ENCODE measurements around the gene FBXL20. TPM values are rescaled to one million over a fixed set of nuclear protein-coding genes. Genes with fewer than 3 reads are reported as not detected.
A peak's percentile ranks its signal among the peaks of the same experiment; 100 is the strongest.
"Not testable (repeated sequence)": the region's sequence is repeated elsewhere in the genome, so short reads cannot be mapped to it uniquely, and the experiment has no call there.

Gene FBXL20
- total and polyA plus RNA-seq, 5 donors: 4.0 to 12.4 (median 9.6) TPM

DNA sequence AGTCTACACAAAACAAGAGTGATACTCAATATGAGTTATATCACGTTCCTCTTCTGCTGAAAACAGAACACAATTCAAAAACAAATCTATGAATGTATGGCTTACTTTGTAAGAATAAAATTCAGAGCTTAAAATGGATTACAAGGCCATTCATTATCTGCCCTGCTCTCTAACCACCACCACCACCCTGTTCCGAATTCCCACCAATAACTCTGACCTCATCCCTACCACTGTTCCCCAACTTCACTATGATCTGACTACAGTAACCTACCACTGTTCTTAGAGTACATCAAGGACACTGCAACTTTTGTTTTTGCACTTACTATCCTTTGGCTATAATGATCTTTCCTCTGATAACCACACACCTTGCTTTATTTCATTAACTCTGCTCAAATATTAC lies 21.3 kb downstream of the FBXL20 start:
- 86% methylated on average over 2 of the region's 2 CpGs for WGBS

DNA sequence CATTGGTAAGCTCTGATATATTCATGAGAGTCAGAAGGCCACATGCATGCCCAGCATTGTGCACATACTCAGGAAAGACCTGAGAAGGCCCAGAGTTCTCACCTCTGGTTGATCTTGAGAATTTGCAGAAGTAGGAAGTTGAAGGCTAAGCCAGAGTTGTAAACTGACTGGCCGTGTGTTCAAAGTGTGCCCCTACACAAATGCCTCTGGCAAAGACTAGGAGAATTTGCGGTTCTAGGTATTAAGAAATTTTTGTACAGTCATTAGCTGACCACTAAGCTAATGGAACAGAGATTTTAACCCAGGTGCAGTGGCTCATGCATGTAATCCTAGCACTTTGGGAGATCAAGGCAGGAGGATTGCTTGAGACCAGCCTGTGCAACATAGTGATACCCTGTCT lies 25.0 kb downstream of the FBXL20 start:
- Histone ChIP-seq H3K4me3 (ENCODE audit: low read length) (no peak overlapping the region), H3K27me3 (ENCODE audit: control insufficient read depth, insufficient read depth) (no peaks in the 10 kb centered on the region), H3K9me3 (ENCODE audit: control insufficient read depth, low read length) (no peaks in the 10 kb centered on the region), H3K27ac (ENCODE audit: low read length) (no peak overlapping the region), H3K4me1 (ENCODE audit: control insufficient read depth, insufficient read depth, low read length) (peaks cover 1% of the 10 kb centered on the region)
- ATAC-seq (no peak), DNase-seq (no peak)
- intact Hi-C loops (cut with DNase I): no loop called here
- 84% methylated on average over 2 of the region's 2 CpGs for WGBS

More for the DNA sequence above, 21.3 kb downstream of the FBXL20 start:
- ATAC-seq (no peak), DNase-seq (no peak)
- H3K4me3 ChIP-seq (ENCODE audit: low read length): no peak overlapping the region
- intact Hi-C loops (cut with DNase I): no loop called here
- H3K9me3 ChIP-seq (ENCODE audit: control insufficient read depth, low read length): no peaks in the 10 kb centered on the region
- no peak overlapping the region for H3K27ac ChIP-seq (ENCODE audit: low read length)
- no peaks in the 10 kb centered on the region for H3K27me3 ChIP-seq (ENCODE audit: control insufficient read depth, insufficient read depth)
- peaks cover 1% of the 10 kb centered on the region for H3K4me1 ChIP-seq (ENCODE audit: control insufficient read depth, insufficient read depth, low read length)

- DNase-seq; H3K4me3 ChIP-seq (ENCODE audit: low read length); ATAC-seq; H3K27ac ChIP-seq (ENCODE audit: low read length); H3K27me3 ChIP-seq (ENCODE audit: control insufficient read depth, insufficient read depth); intact Hi-C loops (cut with DNase I); H3K9me3 ChIP-seq (ENCODE audit: control insufficient read depth, low read length); H3K4me1 ChIP-seq (ENCODE audit: control insufficient read depth, insufficient read depth, low read length): not testable (repeated sequence)
- WGBS: 97% methylated on average over 4 of the region's 4 CpGs
Observed at GRCh38 chr17:39367805-39368204, 33.6 kb downstream of the FBXL20 start.

- no peak for DNase-seq
- 53% methylated on average over 5 of the region's 5 CpGs for WGBS
- no peaks in the 10 kb centered on the region for H3K27me3 ChIP-seq (ENCODE audit: control insufficient read depth, insufficient read depth)
- peak overlapping the region; percentile 28 for H3K4me3 ChIP-seq (ENCODE audit: low read length)
- intact Hi-C loops (cut with DNase I): no loop called here
- ATAC-seq: peak in 1 of 2 donors; percentile 25
- peaks cover 3% of the 10 kb centered on the region for H3K4me1 ChIP-seq (ENCODE audit: control insufficient read depth, insufficient read depth, low read length)
- no peak overlapping the region for H3K27ac ChIP-seq (ENCODE audit: low read length)
- H3K9me3 ChIP-seq (ENCODE audit: control insufficient read depth, low read length): no peaks in the 10 kb centered on the region
Observed at GRCh38 chr17:39365872-39366271, 35.6 kb downstream of the FBXL20 start.

DNA sequence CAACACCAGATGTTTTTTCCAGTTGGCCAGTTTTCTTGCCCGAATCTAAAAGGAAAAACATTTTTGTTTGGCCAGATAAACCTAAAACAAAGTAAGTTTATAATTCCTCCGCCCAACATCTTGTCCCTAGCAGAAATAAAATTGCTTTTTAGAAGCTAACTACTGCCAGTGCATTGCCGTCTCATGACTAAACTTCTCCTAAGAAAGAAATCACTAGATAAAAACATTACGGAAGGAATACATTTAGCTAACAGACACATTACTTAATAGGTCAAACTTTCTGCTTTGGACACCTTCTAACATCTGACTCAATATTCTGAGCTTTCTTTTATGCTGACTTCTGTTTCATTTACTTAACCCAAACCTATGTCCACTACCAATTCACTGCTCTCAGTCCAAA lies 36.2 kb downstream of the FBXL20 start:
- peaks cover 3% of the 10 kb centered on the region for H3K4me1 ChIP-seq (ENCODE audit: control insufficient read depth, insufficient read depth, low read length)
- intact Hi-C loops (cut with DNase I): no loop called here
- 40% methylated on average over 4 of the region's 4 CpGs for WGBS

DNA sequence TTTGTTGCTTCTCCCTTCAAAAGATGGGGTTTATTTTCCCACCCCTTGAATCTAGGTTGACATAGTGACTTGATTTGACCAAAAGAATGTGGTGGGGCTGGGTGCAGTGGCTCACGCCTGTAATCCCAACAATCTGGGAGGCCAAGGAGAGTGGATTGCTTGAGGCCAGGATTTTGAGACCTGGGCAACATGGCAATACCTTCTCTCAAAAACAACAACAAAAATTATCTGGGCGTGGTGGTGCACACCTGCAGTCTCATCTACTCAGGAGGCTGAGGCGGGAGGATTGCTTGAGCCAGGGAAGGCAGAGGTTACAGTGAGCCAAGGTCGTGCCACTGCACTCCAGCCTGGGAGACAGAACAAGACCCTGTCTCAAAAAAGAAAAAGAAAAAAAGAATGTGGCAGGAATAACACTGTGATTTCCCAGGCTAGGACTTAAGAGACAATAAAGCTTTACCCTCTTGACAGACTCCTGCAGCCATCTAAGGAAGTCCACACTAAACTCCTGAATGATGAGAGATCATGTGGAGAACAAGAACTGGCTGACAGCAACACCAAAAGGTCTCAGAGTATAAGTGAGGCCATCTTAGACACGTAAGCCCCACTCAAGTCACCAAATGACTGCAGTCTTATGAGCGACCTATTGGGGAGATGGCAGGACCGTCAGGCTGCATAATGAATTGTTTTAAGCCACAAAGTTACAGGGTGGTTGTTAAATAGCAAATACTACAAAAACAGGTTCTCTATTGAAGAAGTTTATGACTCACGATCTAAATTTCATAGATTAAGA lies 37.0 kb downstream of the FBXL20 start:
- H3K27me3 ChIP-seq (ENCODE audit: control insufficient read depth, insufficient read depth): no peaks in the 10 kb centered on the region
- H3K4me3 ChIP-seq (ENCODE audit: low read length): no peak overlapping the region
- 75% methylated on average over 8 of the region's 8 CpGs for WGBS
- H3K27ac ChIP-seq (ENCODE audit: low read length): peak overlapping the region; percentile 51
- DNase-seq: no peak
- H3K4me1 ChIP-seq (ENCODE audit: control insufficient read depth, insufficient read depth, low read length): peaks cover 3% of the 10 kb centered on the region
- H3K9me3 ChIP-seq (ENCODE audit: control insufficient read depth, low read length): no peaks in the 10 kb centered on the region
- ATAC-seq: peak; percentile 29 to 55
- intact Hi-C loops (cut with DNase I): no loop called here

More for the DNA sequence above, 36.2 kb downstream of the FBXL20 start:
- H3K4me3 ChIP-seq (ENCODE audit: low read length): peak overlapping the region; percentile 28
- H3K27ac ChIP-seq (ENCODE audit: low read length): no peak overlapping the region
- ATAC-seq: peak; percentile 67 to 76
- H3K27me3 ChIP-seq (ENCODE audit: control insufficient read depth, insufficient read depth): no peaks in the 10 kb centered on the region
- DNase-seq: no peak
- H3K9me3 ChIP-seq (ENCODE audit: control insufficient read depth, low read length): no peaks in the 10 kb centered on the region

DNA sequence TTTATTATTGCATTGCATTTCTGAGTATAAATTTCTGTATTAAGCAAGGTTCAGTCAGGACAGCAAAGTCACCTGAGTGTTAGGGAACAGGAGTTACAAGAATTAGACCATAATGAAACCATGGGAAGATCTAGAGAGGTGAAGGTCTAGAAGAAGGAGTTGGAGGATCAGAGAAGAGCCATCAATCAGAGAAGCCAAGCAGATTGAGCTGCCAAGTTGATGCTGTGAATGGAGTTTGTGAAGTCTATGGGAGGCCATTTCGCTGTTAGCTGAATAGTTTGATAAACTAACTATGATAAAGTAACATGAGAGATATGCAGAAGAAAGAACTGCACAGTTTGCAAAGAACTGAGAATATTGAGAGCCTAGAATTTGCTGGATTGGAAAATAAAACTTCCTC lies 40.4 kb downstream of the FBXL20 start:
- DNase-seq (no peak), ATAC-seq (no peak)
- 52% methylated on average over 1 of the region's 1 CpG for WGBS
- peaks cover 3% of the 10 kb centered on the region for H3K4me1 ChIP-seq (ENCODE audit: control insufficient read depth, insufficient read depth, low read length)
- intact Hi-C loops (cut with DNase I): no loop called here
- H3K27me3 ChIP-seq (ENCODE audit: control insufficient read depth, insufficient read depth): no peaks in the 10 kb centered on the region
- no peaks in the 10 kb centered on the region for H3K9me3 ChIP-seq (ENCODE audit: control insufficient read depth, low read length)
- H3K4me3 ChIP-seq (ENCODE audit: low read length): no peak overlapping the region
- no peak overlapping the region for H3K27ac ChIP-seq (ENCODE audit: low read length)

DNA sequence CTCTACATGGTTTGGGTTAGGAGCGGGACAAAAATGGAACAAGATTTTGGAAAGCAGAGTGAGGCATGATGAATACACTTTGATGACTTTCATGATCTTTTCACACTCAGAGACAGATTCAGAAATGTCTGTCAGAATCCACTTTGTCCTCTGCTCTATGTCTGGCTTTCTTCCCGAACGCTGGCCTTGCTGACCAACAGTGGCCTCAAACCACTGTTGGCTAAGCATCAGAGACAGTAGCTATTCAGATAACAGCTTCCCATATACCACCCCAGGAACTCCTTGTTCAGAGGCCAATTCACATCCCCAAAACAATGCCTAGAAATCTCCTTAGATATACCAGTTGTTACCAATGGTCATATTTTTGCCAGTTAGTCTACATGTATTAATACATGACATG lies 40.9 kb downstream of the FBXL20 start:
- no peak for DNase-seq
- intact Hi-C loops (cut with DNase I): no loop called here
- WGBS: 41% methylated on average over 3 of the region's 3 CpGs
- Histone ChIP-seq H3K27me3 (ENCODE audit: control insufficient read depth, insufficient read depth) (no peaks in the 10 kb centered on the region), H3K4me1 (ENCODE audit: control insufficient read depth, insufficient read depth, low read length) (peaks cover 3% of the 10 kb centered on the region), H3K27ac (ENCODE audit: low read length) (no peak overlapping the region), H3K4me3 (ENCODE audit: low read length) (no peak overlapping the region), H3K9me3 (ENCODE audit: control insufficient read depth, low read length) (no peaks in the 10 kb centered on the region)
- ATAC-seq: peak; percentile 61 to 65

- WGBS: 57% methylated on average over 1 of the region's 1 CpG
- Histone ChIP-seq H3K4me1 (ENCODE audit: control insufficient read depth, insufficient read depth, low read length) (peaks cover 3% of the 10 kb centered on the region), H3K27ac (ENCODE audit: low read length) (no peak overlapping the region), H3K4me3 (ENCODE audit: low read length) (no peak overlapping the region), H3K9me3 (ENCODE audit: control insufficient read depth, low read length) (no peaks in the 10 kb centered on the region), H3K27me3 (ENCODE audit: control insufficient read depth, insufficient read depth) (no peaks in the 10 kb centered on the region)
- no peak for ATAC-seq
- no peak for DNase-seq
- intact Hi-C loops (cut with DNase I): no loop called here
Observed at GRCh38 chr17:39359994-39360393, 41.4 kb downstream of the FBXL20 start.

DNA sequence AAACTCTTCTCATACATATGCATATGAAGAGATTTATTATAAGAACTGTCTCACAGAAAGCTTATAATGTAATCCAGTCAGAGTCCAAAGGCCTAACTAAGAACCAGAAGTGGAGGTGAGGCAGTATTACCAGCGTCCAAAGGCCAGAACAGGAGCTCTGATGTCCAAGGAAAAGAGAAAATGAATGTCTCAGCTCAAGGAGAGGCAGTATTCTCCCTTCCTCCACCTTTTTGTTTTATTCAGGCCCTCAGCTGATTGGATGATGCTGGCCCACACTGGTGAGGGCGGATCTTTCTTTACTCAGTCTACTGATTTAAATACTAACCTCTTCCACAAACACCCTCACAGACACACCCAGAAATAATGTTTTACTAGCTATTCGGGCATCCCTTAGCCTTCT lies 43.4 kb downstream of the FBXL20 start:
- no peaks in the 10 kb centered on the region for H3K9me3 ChIP-seq (ENCODE audit: control insufficient read depth, low read length)
- DNase-seq (no peak), ATAC-seq (no peak)
- H3K27ac ChIP-seq (ENCODE audit: low read length): no peak overlapping the region
- H3K4me1 ChIP-seq (ENCODE audit: control insufficient read depth, insufficient read depth, low read length): no peaks in the 10 kb centered on the region
- 90% methylated on average over 3 of the region's 3 CpGs for WGBS
- intact Hi-C loops (cut with DNase I): no loop called here
- H3K27me3 ChIP-seq (ENCODE audit: control insufficient read depth, insufficient read depth): no peaks in the 10 kb centered on the region
- no peak overlapping the region for H3K4me3 ChIP-seq (ENCODE audit: low read length)

DNA sequence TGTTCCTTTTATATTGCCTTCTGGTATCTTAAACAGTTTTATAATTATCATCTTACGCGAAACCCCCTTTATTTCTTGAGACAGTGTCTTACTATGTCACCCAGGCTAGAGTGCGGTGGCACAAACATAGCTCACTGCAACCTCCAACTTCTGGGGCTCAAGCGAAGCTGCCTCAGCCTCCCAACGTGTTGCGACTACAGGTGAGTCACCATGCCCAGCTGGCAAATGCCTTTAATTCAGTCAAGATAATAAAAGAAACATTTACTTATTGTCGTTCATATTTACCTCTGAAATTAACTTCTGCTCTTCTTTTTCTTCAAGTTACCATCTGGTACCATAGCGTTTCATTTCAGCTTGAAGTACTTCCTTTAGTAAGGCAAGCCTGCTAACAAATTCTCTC lies 43.9 kb downstream of the FBXL20 start:
- no peak for ATAC-seq
- intact Hi-C loops (cut with DNase I): no loop called here
- no peak overlapping the region for H3K27ac ChIP-seq (ENCODE audit: low read length)
- H3K4me1 ChIP-seq (ENCODE audit: control insufficient read depth, insufficient read depth, low read length): no peaks in the 10 kb centered on the region
- no peaks in the 10 kb centered on the region for H3K9me3 ChIP-seq (ENCODE audit: control insufficient read depth, low read length)
- no peaks in the 10 kb centered on the region for H3K27me3 ChIP-seq (ENCODE audit: control insufficient read depth, insufficient read depth)
- no peak for DNase-seq
- no peak overlapping the region for H3K4me3 ChIP-seq (ENCODE audit: low read length)
- WGBS: 92% methylated on average over 8 of the region's 8 CpGs

GRCh38 chr17:39352986-39353385 lies 48.4 kb downstream of the FBXL20 start:
- Histone ChIP-seq H3K9me3 (ENCODE audit: control insufficient read depth, low read length) (no peaks in the 10 kb centered on the region), H3K27ac (ENCODE audit: low read length) (no peak overlapping the region), H3K4me1 (ENCODE audit: control insufficient read depth, insufficient read depth, low read length) (no peaks in the 10 kb centered on the region), H3K27me3 (ENCODE audit: control insufficient read depth, insufficient read depth) (no peaks in the 10 kb centered on the region), H3K4me3 (ENCODE audit: low read length) (no peak overlapping the region)
- ATAC-seq (no peak), DNase-seq (no peak)
- intact Hi-C loops (cut with DNase I): no loop called here
- WGBS: 46% methylated on average over 2 of the region's 2 CpGs

Data from right cardiac atrium (tissue), 5 donors.